GM23248 (cell line): ENCODE measurements around the gene ZSWIM5. TPM values are rescaled to one million over a fixed set of nuclear protein-coding genes. Genes with fewer than 3 reads are reported as not detected.

ENCODE experiments used
- DNase-seq: peaks from one replicate; pipeline ENCODE4 v3.0.0-alpha.2; 2015
- H2AFZ ChIP-seq: fragments of 200-600 bp; sonication (generic); 2 replicates; pipeline ENCODE4 v1.6.1; 2016; ENCODE audit warnings: antibody characterized with exemption
- H3F3A ChIP-seq: fragments of 200-600 bp; sonication (generic); 2 replicates; pipeline ENCODE4 v1.6.1; 2016; ENCODE audit warnings: mild to moderate bottlenecking, antibody characterized with exemption, mixed run types; ENCODE audit not compliant: insufficient read depth
- H3K27ac ChIP-seq: fragments of 200-600 bp; sonication (generic); 2 replicates; pipeline ENCODE4 v1.5.1; 2016; ENCODE audit warnings: mild to moderate bottlenecking
- H3K27me3 ChIP-seq: fragments of 200-600 bp; sonication (generic); replicated peaks from 2 replicates; pipeline ENCODE4 v1.6.1; 2016; ENCODE audit warnings: mild to moderate bottlenecking; ENCODE audit not compliant: insufficient read depth
- H3K36me3 ChIP-seq: fragments of 200-600 bp; sonication (generic); 2 replicates; pipeline ENCODE4 v1.6.1; 2016; ENCODE audit warnings: low read depth, mild to moderate bottlenecking
- H3K4me1 ChIP-seq: fragments of 200-600 bp; sonication (generic); 2 replicates; pipeline ENCODE4 v1.6.1; 2016; ENCODE audit warnings: mild to moderate bottlenecking; ENCODE audit not compliant: insufficient read depth
- H3K4me2 ChIP-seq: fragments of 200-600 bp; sonication (generic); one replicate; pipeline ENCODE4 v1.6.1; 2016; ENCODE audit warnings: mild to moderate bottlenecking; ENCODE audit not compliant: unreplicated experiment
- H3K4me3 ChIP-seq: fragments of 200-600 bp; sonication (generic); 2 replicates; pipeline ENCODE4 v1.5.1; 2016; ENCODE audit warnings: mild to moderate bottlenecking
- H3K79me2 ChIP-seq: fragments of 200-600 bp; sonication (generic); 2 replicates; pipeline ENCODE4 v1.6.1; 2016; ENCODE audit warnings: mild to moderate bottlenecking; ENCODE audit not compliant: insufficient read depth
- H3K9ac ChIP-seq: fragments of 200-600 bp; sonication (generic); 2 replicates; pipeline ENCODE4 v1.6.1; 2016; ENCODE audit warnings: mild to moderate bottlenecking
- H3K9me2 ChIP-seq: fragments of 200-600 bp; sonication (generic); 2 replicates; pipeline ENCODE4 v1.6.1; 2016; ENCODE audit warnings: mixed run types, mild to moderate bottlenecking, moderate library complexity; ENCODE audit not compliant: insufficient read depth
- H3K9me3 ChIP-seq: fragments of 200-600 bp; sonication (generic); one replicate; pipeline ENCODE4 v1.6.1; 2017; ENCODE audit warnings: low read depth
- H4K20me1 ChIP-seq: fragments of 200-600 bp; sonication (generic); 2 replicates; pipeline ENCODE4 v1.6.0; 2016; ENCODE audit not compliant: insufficient read depth
- EZH2 ChIP-seq: fragments of 200-600 bp; sonication (generic); IDR thresholded peaks from 2 replicates; pipeline ENCODE4 v1.6.1; 2018; ENCODE audit warnings: antibody characterized with exemption, mild to moderate bottlenecking; ENCODE audit not compliant: insufficient read depth, poor library complexity, severe bottlenecking
- EZH2phosphoT487 ChIP-seq: fragments of 200-600 bp; sonication (generic); IDR thresholded peaks from 2 replicates; pipeline ENCODE4 v1.6.1; 2018; ENCODE audit warnings: antibody characterized with exemption, moderate library complexity, mild to moderate bottlenecking, low read depth; ENCODE audit not compliant: insufficient read depth
- WGBS, 2 experiments: methylation state at CpG; one replicate each; pipeline ENCODE4 v1.1.6; 2015 to 2017; ENCODE audit warnings: low lambda C conversion rate in 2 of 2, low coverage in 1 of 2; ENCODE audit errors: missing lambda C conversion rate in 2 of 2; 5-methylcytosine and 5-hydroxymethylcytosine counted together
- in situ Hi-C: fragments of 300-500 bp; cut with MboI; formaldehyde crosslinking; loops from 2 replicates; pipeline ENCODE4 v1.15.0; 2020
- polyA plus RNA-seq: library from polyadenylated mRNA; unstranded; fragments of >200 nt; fragmentation: Nextera tagmentation; extraction: Ambion mirVana; gene quantifications from 2 replicates; pipeline ENCODE4 v1.2.1, GENCODE V29; 2016
- total RNA-seq: library from RNA; depleted of rRNA; stranded (reverse); fragments of >200 nt; shearing (Covaris generic); gene quantifications from 2 replicates; pipeline ENCODE4 v1.2.3, GENCODE V29; 2014

ZSWIM5 gene
- total and polyA plus RNA-seq, 2 experiments from 2014 or later: 0.06 to 0.54 TPM

DNA sequence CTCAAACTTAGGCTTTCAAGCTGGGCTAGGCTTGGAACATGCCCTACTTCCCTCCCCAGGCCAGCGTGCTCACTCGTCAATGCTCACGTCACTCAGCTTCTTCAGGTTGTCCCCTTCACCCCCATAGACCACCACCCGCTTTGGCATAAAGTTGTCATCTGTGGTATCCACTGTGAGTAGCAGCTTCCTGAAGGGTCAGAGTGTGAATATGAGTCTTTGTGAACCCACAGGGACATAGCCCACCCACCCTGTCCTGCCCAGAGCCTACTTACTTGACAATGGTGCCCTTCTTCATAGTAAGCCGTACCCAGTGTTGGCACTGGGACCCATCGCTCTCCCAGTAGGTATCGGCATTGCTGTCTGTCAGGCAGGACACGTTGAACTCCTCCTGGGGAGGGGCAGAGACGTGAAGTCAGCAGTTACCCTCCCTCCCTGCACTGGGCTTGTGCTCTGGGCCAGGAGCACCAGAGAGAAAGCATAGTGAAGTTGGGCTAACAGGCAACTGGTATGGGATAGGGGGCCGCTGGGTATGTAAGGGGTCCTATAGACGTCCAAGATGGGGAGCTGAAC lies 197.0 kb downstream of the ZSWIM5 start:
- no peaks in the 10 kb centered on the region for H3K27me3 ChIP-seq
- DNase-seq: no peak
- in situ Hi-C loops: loop anchor here (10.0 kb wide), 1 partner anchor 175 kb away; no protein-coding TSS in a partner anchor
- H3K9ac ChIP-seq: no peak overlapping the region
- TF ChIP-seq EZH2 (no peak), EZH2phosphoT487 (no peak)
- no peaks in the 10 kb centered on the region; the same call in 1 of the 2 replicates for H3K36me3 ChIP-seq
- no peak overlapping the region for H3K4me2 ChIP-seq
- 92 to 94% methylated on average over 11 of the region's 11 CpGs for WGBS, 2 experiments
- H3K9me3 ChIP-seq: no peaks in the 10 kb centered on the region
- no peaks in the 10 kb centered on the region for H3K9me2 ChIP-seq
- H3F3A ChIP-seq: peaks cover 9% of the 10 kb centered on the region; the same call in 1 of the 2 replicates
- H3K27ac ChIP-seq: no peak overlapping the region
- no peaks in the 10 kb centered on the region for H4K20me1 ChIP-seq
- H3K4me3 ChIP-seq: no peak overlapping the region
- H2AFZ ChIP-seq: no peak overlapping the region
- peaks cover 40% of the 10 kb centered on the region for H3K79me2 ChIP-seq
- H3K4me1 ChIP-seq: peaks cover 12% of the 10 kb centered on the region

DNA sequence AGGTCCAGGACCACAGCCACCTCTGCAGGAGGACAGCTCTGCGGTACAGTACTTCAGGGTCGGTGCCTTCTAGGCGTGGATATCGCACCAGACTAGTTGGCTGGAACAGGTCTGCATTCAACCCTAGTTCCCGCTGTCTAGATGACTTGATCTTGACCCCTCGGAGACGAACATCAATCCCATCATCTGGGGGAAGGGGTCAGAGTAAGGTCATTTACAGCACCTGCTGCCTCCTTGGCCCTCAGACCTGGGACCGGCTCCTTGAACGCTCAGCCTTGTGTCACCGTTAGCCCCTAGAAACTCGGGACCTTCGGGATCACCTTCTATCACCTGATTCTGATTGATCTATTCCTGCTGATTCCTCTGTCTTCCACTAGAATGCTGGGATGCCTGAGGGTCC lies 197.9 kb downstream of the ZSWIM5 start:
- H3K79me2 ChIP-seq: peaks cover 31% of the 10 kb centered on the region
- H3F3A ChIP-seq: peaks cover 9% of the 10 kb centered on the region; the same call in 1 of the 2 replicates
- no peak overlapping the region for H3K4me2 ChIP-seq
- H3K4me1 ChIP-seq: peaks cover 11% of the 10 kb centered on the region
- H3K4me3 ChIP-seq: no peak overlapping the region
- H2AFZ ChIP-seq: no peak overlapping the region
- TF ChIP-seq EZH2phosphoT487 (no peak), EZH2 (no peak)
- no peaks in the 10 kb centered on the region; the same call in 1 of the 2 replicates for H3K36me3 ChIP-seq
- in situ Hi-C loops: loop anchor here (10.0 kb wide), 1 partner anchor 174 kb away; no protein-coding TSS in a partner anchor
- no peak overlapping the region for H3K27ac ChIP-seq
- no peaks in the 10 kb centered on the region for H4K20me1 ChIP-seq
- H3K9me2 ChIP-seq: no peaks in the 10 kb centered on the region
- H3K27me3 ChIP-seq: no peaks in the 10 kb centered on the region
- DNase-seq: no peak
- no peaks in the 10 kb centered on the region for H3K9me3 ChIP-seq
- 87 to 90% methylated on average over 12 of the region's 12 CpGs for WGBS, 2 experiments
- H3K9ac ChIP-seq: no peak overlapping the region

DNA sequence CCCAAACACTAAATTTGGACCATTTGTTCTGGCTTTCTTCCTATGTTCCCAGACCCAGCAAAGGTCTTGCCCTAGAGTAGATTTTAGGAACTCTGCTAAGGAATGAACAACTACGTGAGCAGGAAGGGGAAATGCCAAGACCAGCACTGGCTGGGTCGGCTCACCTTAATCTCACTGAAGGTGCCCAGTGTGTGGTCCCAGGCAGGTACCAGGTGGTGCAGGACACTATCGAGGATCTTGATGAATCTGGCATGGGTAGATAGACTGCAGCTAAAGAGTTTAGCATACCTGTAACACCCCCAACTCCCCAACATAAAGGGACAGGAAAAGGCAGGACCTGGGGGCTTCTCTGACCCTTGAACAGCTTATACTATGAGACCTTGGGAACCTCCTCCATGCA lies 198.3 kb downstream of the ZSWIM5 start:
- no peak overlapping the region for H3K27ac ChIP-seq
- H3K9ac ChIP-seq: no peak overlapping the region
- no peak for TF ChIP-seq EZH2
- H3K36me3 ChIP-seq: no peaks in the 10 kb centered on the region; the same call in 1 of the 2 replicates
- H3K79me2 ChIP-seq: peaks cover 27% of the 10 kb centered on the region
- H4K20me1 ChIP-seq: no peaks in the 10 kb centered on the region
- H3K27me3 ChIP-seq: no peaks in the 10 kb centered on the region
- DNase-seq: no peak
- H3K9me2 ChIP-seq: no peaks in the 10 kb centered on the region
- no peak overlapping the region for H3K4me2 ChIP-seq
- H2AFZ ChIP-seq: no peak overlapping the region
- H3K4me1 ChIP-seq: peaks cover 7% of the 10 kb centered on the region
- in situ Hi-C loops: loop anchor here (10.0 kb wide), 1 partner anchor 173 kb away; no protein-coding TSS in a partner anchor
- 82 to 86% methylated on average over 3 of the region's 3 CpGs for WGBS, 2 experiments
- H3K9me3 ChIP-seq: no peaks in the 10 kb centered on the region
- H3K4me3 ChIP-seq: no peak overlapping the region
- H3F3A ChIP-seq: peaks cover 9% of the 10 kb centered on the region; the same call in 1 of the 2 replicates

DNA sequence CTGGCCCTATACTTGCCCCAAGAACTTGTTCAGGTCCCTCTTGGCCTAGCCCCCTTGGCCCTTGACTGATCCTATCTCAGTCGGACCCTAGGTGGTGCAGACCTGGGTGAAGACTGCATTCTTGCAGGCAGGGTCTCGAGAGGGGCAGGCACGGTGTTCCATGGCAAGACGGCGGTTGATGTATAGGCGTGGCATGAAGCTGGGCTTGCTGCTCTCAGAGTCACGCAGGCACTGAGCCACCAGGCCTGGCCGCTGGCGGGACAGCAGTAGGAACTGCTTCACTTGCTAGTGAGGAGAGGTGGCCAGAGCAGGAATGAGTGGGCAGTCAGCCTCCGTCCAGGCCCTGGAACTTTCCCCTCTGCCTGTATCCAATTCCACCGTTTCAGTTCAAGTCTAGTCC lies 199.1 kb downstream of the ZSWIM5 start:
- H3K36me3 ChIP-seq: no peaks in the 10 kb centered on the region; the same call in 1 of the 2 replicates
- H3K4me2 ChIP-seq: no peak overlapping the region
- H3K27ac ChIP-seq: no peak overlapping the region
- no peaks in the 10 kb centered on the region for H3K27me3 ChIP-seq
- H3K9me2 ChIP-seq: no peaks in the 10 kb centered on the region
- 85 to 89% methylated on average over 11 of the region's 11 CpGs for WGBS, 2 experiments
- no peaks in the 10 kb centered on the region for H3K9me3 ChIP-seq
- H3K4me3 ChIP-seq: no peak overlapping the region
- H3K79me2 ChIP-seq: peaks cover 19% of the 10 kb centered on the region
- peaks cover 7% of the 10 kb centered on the region; the same call in 1 of the 2 replicates for H3F3A ChIP-seq
- H3K4me1 ChIP-seq: peaks cover 5% of the 10 kb centered on the region
- no peak for DNase-seq
- no peak overlapping the region for H2AFZ ChIP-seq
- in situ Hi-C loops: loop anchor here (10.0 kb wide), 1 partner anchor 173 kb away; no protein-coding TSS in a partner anchor
- TF ChIP-seq EZH2 (no peak), EZH2phosphoT487 (no peak)
- H4K20me1 ChIP-seq: no peaks in the 10 kb centered on the region
- H3K9ac ChIP-seq: no peak overlapping the region
